GM18499 (cell line): ENCODE measurements around the gene CDCA7L.
"Not testable (repeated sequence)": the region's sequence is repeated elsewhere in the genome, so short reads cannot be mapped to it uniquely, and the experiment has no call there.

Source experiments
- ATAC-seq: cut with Tn5 transposase; IDR thresholded peaks from one replicate; pipeline ENCODE4 v1.9.1; 2021; ENCODE audit warnings: moderate number of reproducible peaks; ENCODE audit not compliant: insufficient read depth, unreplicated experiment

Gene CDCA7L

DNA sequence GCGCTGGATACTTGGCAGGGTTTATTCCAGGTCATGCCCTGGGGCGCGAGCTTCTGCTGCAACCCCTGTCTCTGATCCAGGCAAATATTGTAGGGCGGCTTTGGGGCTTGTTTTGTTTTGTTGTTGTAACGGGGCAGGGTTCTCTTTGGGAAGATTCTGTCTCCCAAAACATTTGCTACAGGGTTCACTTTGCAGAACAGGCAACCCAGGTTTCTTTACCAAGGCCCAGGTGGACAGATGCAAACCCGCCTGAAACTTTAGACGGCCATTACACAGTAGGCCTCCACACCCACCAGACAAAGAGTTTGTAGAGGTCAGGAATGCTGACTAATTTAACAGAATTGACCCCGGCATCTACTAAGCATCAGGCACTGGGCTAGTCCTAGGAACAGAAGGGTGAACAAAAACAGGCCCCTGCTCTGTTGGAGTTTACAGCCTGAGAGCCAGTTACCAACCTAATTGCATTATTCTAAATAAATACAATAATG lies 567 bp upstream of the CDCA7L start:
- ATAC-seq, result no peak

- ATAC-seq, result no peak
These were observed 864 bp downstream of the CDCA7L start for GRCh38 chr7:21944616-21945453.

- ATAC-seq, result no peak
These were observed 2.3 kb downstream of the CDCA7L start for GRCh38 chr7:21943436-21943835.

DNA sequence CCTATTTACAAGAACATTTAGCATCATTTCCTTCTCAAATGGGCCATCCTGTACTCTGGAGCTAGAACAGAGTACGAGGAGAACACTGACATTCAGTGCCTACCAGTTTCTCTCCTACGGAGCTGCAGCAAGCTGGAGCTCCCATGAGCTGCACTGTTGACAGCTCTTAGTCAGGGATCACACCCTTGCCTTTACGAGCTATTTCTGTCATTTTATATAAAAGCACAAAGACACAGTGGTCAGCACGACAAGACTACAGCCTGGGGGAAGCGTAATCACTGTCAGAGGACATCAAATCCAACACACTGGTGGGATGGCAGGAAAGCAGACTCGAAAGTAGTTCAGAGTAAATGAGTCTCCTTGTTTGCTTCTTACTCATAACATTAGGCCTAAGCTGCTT lies 2.7 kb downstream of the CDCA7L start:
- no peak for ATAC-seq

GRCh38 chr7:21941611-21942141 lies 4.0 kb downstream of the CDCA7L start:
- ATAC-seq, result no peak

DNA sequence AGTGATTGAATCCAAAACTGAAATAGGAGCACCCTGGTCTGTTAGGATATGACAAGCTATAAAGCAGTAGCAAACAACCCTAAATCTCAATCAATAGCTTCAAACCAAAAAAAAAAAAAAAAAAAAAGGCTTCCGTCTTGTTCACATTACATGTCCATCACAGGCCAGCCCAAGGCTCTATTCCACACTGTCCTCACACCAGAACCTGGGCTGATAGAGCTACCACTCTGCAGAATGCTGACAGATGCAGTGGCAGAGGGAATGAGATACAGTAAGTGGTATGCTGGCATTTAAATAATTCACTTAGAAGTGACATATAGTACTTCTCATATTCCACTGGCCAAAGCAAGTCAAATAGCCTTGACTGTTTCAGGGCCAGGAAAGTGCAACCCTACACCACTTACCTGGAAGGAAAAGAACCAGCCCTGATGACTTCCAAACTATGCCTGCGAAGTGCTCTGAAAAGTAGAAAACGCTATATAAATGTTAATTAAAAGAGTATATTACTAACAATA lies 5.8 kb downstream of the CDCA7L start:
- no peak for ATAC-seq

DNA sequence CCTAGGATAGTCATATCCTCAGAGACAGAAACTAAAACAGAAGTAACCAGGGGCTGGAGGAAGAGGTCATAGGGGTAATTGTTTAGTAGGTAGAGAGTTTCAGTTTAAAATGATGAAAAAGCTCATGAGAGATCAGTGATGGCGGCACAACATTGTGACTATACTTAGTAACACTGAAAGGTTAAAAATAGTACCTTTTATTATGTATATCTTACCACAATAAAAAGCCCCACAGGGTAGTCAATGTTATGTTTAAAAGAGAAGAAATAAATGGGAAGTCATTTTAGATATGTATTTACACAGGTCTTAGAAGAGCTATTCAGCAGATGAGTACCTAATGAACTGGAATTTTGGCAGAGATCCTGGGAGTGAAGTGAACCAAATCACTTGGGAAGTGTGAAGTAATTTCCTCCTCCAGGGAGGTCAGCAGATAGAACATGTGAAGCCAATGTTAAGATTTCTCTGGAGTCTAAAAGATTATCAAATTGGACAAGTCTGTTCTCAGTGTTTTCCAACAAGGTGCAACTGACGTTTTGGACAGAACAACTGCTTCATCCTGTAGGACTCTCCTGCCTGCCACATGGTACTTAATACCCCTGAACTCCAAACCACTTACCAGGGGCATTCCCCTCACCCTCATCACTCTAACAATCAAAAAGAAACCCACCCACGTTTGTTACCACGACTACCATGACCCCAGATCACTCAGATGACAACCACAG lies 6.4 kb downstream of the CDCA7L start:
- peak; percentile 69 for ATAC-seq

DNA sequence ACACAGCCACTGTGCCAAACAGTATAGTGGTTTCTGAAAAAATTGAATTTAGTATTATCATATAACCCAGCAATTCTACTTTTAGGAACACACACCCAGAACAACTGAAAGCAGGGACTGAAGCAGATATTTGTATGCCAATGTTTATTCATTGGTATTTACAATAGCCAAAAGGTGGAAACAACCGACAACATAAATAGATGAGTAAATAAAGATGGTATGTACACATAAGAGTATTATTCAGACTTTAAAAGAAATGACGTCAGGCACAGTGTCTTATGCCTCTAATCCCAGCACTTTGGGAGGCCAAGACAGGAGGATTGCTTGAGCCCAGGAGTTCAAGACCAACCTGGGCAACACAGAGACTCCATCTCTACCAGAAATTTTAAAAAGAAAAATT lies 7.2 kb downstream of the CDCA7L start:
- no peak for ATAC-seq

DNA sequence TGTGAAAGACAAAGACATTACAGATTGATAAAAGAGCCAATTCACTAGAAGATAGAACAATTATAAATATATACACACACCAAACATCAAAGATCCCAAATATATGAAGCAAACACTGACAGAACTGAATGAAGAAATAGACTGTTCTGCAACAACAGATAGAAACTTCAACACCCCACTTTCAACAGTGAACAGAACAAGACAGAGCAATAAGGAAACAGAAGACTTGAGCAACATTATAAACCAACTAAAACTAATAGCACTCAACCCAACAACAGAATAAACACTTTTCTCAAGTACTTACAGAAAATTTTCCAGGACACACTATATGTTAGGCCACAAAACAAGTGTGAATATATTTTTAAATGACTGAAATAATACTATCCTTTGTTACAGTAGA lies 10.9 kb downstream of the CDCA7L start:
- ATAC-seq, result no peak

DNA sequence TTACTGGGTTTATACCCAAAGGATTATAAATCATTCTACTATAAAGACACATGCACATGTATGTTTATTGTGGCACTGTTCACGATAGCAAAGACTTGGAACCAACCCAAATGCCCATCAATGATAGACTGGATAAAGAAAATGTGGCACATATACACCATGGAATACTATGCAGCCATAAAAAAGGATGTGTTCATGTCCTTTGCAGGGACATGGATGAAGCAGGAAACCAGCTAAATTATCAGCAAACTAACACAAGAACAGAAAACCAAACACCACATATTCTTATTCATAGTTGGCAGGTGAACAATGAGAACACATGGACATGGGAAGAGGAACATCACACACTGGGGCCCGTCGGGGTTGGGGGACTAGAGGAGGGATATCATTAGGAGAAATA lies 12.4 kb downstream of the CDCA7L start:
- ATAC-seq, result not testable (repeated sequence)

DNA sequence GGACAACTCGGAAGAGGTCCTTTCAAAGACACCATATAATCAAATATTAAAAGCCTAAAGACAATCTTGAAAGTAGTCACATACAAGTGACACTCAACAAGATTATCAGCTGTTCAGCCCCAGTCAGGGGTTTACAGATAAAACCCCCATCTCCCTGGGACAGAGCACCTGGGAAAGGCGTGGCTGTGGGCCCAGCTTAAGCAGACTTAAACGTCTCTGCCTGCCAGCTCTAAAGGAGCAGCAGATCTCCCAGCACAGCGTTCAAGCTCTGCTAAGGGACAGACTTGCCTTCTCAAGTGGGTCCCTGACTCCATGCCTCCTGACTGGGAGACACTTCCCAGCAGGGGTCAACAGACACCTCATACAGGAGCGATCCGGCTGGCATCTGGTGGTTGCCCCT lies 18.0 kb downstream of the CDCA7L start:
- no peak for ATAC-seq

- ATAC-seq, result no peak
These were observed 19.3 kb downstream of the CDCA7L start for GRCh38 chr7:21926448-21926847.

DNA sequence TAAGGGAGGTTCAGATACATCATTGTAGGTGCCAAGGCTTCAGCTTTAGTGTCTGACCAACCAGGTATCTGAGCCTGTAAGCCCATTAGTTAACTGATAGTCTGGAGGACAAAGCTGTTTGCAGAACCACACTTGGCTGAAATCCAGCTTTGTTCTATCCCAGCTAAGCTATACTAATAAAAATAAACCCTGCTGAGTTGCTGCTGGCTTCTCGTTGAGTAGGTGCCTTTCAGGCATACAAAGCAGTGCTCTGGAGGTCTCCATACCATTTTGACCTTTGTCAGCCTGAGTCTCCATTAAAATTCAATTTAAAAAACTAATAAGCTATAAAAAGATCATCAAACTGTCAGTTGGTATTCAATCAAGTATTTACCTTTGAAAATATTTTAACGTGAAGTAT lies 22.0 kb downstream of the CDCA7L start:
- ATAC-seq, result no peak

DNA sequence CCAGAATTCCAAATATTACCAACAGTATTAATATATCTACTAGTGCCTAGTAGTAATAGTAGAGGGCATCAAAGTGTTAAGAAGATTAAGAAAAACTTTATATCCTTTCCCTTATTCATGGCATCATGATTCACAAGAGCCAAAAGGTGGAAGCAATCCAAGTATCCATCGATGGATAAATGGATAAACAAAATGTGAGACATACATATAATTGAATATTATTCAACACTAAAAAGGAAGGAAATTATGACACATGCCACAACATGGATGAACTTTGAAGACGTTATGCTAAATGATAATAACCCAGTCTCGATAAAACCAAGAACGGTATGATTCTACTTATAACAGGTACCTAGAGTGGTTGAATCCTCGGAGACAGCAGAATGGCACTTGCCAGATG lies 23.1 kb downstream of the CDCA7L start:
- ATAC-seq, result no peak

DNA sequence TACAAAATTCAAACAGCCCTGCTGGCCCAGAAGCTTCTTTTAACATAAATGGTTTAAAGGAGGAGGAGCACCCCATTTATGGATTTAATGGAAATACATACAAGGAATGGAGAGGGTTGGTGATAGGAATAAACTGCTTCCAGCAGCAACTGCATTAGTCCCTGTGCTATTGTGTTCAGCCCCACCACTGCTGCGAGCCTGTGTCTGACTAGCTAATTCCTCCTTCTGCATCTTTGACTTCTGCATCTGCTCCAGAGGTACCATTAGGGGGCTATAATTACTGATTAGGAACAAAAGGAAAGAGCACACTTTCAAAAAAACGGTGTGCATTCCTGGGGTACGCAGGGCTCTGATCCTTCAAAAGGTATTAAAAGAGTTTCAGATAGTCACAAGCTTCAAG lies 24.8 kb downstream of the CDCA7L start:
- no peak for ATAC-seq

DNA sequence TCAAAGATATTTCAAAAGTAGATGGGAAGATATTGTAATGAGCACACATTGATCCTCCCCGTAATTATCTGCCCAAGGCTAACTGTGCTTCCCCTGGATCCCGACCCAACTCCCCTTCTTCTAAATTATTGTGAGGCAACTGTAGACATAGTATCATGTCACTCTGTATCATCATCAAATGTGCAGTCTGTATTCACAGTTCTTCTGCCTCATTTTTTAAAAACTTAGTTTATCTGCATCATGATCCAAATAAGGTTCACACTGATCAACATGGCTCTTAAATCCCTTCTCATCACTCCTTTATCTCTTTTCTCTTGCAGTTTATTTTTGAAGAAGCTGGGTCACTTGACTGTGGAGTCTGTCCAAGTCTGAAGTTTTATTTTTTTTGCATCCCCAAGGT lies 27.5 kb downstream of the CDCA7L start:
- no peak for ATAC-seq

DNA sequence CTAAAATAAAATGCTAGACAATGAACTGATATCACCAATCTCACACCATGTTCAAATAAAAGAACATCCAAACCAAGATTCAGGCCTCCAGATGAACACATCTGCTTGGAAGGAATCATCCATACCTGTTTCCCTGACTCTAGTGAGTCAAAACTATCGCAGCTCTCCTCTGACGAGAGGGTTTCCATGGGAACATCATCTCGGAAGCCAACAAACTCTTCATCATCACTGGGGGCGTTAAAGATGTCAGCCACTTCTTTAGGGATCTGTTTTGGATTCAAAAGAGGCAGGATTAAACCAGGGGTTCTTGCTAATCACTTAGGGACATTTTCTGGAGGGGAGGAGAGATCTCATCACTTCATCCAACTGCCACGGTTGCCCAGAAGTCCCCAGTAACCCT lies 29.1 kb downstream of the CDCA7L start:
- no peak for ATAC-seq

- ATAC-seq, result no peak
These were observed 29.5 kb downstream of the CDCA7L start for GRCh38 chr7:21916176-21916575.

GRCh38 chr7:21915140-21915539 lies 30.6 kb downstream of the CDCA7L start:
- ATAC-seq, result no peak

DNA sequence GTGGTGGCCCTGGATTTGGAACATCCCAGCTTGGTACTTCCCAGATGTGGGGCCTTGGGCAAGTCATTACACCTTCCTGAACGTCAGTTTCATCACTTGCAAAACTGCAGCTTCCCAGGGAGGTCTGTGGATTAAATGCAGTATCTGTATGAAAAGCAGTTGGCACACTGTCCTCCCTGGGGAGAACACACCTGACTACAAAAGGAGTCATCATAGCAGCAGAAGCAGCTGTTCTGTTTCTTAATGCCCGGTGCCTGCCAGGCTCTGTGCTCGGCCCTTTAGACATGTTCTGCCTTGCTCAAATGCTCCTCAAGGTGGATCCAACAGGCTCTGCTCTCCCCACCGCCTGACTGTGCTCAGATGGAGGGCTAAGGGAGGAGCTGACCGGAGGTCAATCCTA lies 31.0 kb downstream of the CDCA7L start:
- no peak for ATAC-seq
